ENCODE measurements around the gene CBY1.

GRCh38 chr22:38715176-38715764, 58.8 kb downstream of the CBY1 start:
- TF ChIP-seq, protein P1, sequence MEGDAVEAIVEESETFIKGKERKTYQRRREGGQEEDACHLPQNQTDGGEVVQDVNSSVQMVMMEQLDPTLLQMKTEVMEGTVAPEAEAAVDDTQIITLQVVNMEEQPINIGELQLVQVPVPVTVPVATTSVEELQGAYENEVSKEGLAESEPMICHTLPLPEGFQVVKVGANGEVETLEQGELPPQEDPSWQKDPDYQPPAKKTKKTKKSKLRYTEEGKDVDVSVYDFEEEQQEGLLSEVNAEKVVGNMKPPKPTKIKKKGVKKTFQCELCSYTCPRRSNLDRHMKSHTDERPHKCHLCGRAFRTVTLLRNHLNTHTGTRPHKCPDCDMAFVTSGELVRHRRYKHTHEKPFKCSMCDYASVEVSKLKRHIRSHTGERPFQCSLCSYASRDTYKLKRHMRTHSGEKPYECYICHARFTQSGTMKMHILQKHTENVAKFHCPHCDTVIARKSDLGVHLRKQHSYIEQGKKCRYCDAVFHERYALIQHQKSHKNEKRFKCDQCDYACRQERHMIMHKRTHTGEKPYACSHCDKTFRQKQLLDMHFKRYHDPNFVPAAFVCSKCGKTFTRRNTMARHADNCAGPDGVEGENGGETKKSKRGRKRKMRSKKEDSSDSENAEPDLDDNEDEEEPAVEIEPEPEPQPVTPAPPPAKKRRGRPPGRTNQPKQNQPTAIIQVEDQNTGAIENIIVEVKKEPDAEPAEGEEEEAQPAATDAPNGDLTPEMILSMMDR (conservative IDR thresholded peaks at IDR 0.05; ENCODE audit: low read length): no peak
- no peak for TF ChIP-seq EZH2phosphoT487 (IDR thresholded peaks at IDR 0.05; ENCODE audit: borderline replicate concordance, low read depth, low read length)
